Measurements from ENCODE around the gene MRPS10. TPM values are rescaled to one million over a fixed set of nuclear protein-coding genes. Genes with fewer than 3 reads are reported as not detected.

MRPS10 gene
- total RNA-seq, 1 donor from 2014 or later, result 5.4 TPM

DNA sequence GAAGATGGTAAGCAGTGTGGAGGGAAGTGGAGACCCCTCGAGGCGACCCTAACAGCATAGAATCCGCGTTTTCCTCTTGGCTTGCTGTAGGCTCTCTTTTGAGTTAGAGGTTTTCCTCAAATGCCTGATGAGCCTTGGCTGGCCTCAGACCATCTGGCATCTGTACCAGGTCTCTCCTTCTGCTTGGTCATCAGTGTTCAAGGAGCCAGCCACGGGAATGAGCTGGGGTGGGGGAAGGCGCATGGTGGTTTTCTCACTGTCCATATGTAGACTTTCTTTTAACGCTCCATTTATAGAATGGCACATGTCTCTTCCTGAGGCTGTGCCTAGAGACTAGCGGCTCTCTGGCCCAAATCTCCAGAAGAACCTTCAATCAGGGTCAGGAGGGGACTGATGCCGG is 52.6 kb downstream of the MRPS10 start:
- intact Hi-C loops (cut with DNase I), result no loop called here
- no peaks in the 10 kb centered on the region for H3K4me1 ChIP-seq
- TF ChIP-seq, protein P1, sequence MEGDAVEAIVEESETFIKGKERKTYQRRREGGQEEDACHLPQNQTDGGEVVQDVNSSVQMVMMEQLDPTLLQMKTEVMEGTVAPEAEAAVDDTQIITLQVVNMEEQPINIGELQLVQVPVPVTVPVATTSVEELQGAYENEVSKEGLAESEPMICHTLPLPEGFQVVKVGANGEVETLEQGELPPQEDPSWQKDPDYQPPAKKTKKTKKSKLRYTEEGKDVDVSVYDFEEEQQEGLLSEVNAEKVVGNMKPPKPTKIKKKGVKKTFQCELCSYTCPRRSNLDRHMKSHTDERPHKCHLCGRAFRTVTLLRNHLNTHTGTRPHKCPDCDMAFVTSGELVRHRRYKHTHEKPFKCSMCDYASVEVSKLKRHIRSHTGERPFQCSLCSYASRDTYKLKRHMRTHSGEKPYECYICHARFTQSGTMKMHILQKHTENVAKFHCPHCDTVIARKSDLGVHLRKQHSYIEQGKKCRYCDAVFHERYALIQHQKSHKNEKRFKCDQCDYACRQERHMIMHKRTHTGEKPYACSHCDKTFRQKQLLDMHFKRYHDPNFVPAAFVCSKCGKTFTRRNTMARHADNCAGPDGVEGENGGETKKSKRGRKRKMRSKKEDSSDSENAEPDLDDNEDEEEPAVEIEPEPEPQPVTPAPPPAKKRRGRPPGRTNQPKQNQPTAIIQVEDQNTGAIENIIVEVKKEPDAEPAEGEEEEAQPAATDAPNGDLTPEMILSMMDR (IDR thresholded peaks at IDR 0.05), result no peak

DNA sequence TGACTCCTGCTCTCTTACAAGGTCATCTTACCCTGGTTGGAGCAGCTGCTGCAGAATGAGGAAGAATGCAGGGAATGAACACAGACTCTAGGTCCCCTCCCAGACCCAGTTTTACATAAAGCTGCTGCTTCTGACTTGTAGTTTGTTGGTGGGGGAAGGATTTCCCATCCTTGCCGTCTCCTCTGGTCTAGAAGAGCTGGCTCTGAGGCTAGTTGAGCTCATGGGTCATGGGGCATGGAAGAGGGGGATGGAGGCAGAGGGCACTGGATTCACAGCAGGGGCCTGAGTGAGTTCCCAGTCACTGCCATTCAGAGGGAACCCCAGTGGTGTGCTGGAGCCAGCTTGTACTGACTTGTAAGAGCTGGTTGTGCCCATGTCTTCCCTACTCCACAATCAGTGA is 53.7 kb downstream of the MRPS10 start:
- Histone ChIP-seq H3K4me1 (no peaks in the 10 kb centered on the region), H3K4me3 (no peak overlapping the region), H3K36me3 (no peaks in the 10 kb centered on the region), H3K9me3 (no peaks in the 10 kb centered on the region), H3K27me3 (no peaks in the 10 kb centered on the region), H3K27ac (no peak overlapping the region)
- TF ChIP-seq, protein P1 (IDR thresholded peaks at IDR 0.05), result no peak
- DNase-seq (ENCODE audit: low spot score in 2 of 2), result no peak
- intact Hi-C loops (cut with DNase I), result no loop called here

More for the DNA sequence above, 52.6 kb downstream of the MRPS10 start:
- no peak overlapping the region for H3K4me3 ChIP-seq
- DNase-seq (ENCODE audit: low spot score in 2 of 2), result no peak
- H3K27ac ChIP-seq, result no peak overlapping the region
- no peaks in the 10 kb centered on the region for H3K27me3 ChIP-seq
- H3K9me3 ChIP-seq, result no peaks in the 10 kb centered on the region
- H3K36me3 ChIP-seq, result no peaks in the 10 kb centered on the region

DNA sequence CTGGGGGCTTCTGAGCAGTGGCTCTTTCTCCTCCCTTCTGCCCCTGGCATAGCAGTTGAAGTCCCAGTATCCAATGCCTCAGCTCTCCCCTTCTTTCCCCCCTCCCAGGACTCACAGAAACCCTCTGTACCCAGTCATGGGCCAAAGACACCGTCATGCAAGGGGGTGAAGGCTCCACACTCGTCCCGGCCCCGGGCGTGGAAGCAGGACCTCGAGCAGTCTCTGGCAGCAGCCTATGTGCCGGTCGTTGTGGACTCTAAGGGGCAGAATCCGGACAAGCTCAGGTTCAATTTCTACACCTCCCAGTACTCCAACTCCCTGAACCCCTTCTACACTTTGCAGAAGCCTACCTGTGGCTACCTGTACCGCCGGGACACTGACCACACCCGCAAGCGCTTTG is 54.8 kb downstream of the MRPS10 start:
- intact Hi-C loops (cut with DNase I), result no loop called here
- Histone ChIP-seq H3K27me3 (no peaks in the 10 kb centered on the region), H3K4me1 (no peaks in the 10 kb centered on the region), H3K9me3 (no peaks in the 10 kb centered on the region), H3K36me3 (no peaks in the 10 kb centered on the region), H3K4me3 (no peak overlapping the region), H3K27ac (no peak overlapping the region)
- TF ChIP-seq, protein P1 (IDR thresholded peaks at IDR 0.05), result no peak
- DNase-seq (ENCODE audit: low spot score in 2 of 2), result no peak

DNA sequence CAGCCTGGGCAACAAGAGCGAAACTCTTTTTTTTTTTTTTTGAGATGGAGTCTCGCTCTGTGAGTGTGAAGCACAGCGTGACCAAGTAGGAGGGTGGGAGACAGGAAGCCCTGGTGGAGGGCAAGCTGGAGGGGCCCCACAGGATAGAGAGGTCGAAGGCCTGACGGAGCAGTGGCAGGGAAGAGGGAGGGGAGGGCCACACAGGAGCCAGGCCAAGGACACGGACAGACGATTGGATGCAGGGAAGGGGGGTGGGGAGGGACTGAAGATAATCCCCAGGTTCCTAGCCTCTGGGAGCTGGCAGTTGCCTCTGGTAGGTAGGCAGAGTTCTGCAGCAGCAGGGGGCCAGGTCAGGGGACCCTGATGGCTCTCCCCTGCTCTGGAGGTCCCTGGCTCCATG is 55.3 kb downstream of the MRPS10 start:
- Histone ChIP-seq H3K36me3 (no peaks in the 10 kb centered on the region), H3K27ac (no peak overlapping the region), H3K9me3 (no peaks in the 10 kb centered on the region), H3K4me3 (no peak overlapping the region), H3K4me1 (no peaks in the 10 kb centered on the region), H3K27me3 (no peaks in the 10 kb centered on the region)
- intact Hi-C loops (cut with DNase I), result no loop called here
- TF ChIP-seq, protein P1 (IDR thresholded peaks at IDR 0.05), result no peak
- DNase-seq (ENCODE audit: low spot score in 2 of 2), result no peak

DNA sequence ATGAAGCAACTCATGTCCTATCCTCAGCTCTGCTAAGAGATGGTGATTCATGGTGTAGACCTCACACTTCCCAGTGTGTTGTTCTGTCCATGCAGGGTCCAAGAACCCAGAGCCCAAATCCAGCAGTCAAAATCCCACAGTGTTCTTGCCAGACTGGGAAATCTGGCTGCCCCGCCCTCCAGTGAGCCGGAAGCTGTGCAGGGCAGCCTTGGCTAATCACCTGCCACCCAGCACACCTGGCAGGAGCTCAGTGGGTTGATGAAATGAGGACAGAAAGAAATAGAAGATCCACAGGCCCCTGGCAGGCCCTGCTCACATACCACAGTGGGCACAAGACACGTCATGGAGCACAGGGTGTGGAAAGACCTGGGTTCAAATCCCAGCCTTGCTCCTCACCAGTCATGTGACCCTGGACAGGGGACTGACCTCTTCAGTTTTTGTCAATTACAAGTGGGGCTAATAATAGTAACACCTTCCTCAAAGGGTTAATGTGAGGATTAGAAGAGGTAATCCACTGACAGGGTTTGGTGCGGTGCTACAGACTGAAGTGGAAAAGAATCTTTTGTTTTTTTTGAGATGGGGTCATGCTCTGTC is 58.1 kb downstream of the MRPS10 start:
- Histone ChIP-seq H3K4me3 (no peak overlapping the region), H3K27me3 (no peaks in the 10 kb centered on the region), H3K9me3 (no peaks in the 10 kb centered on the region), H3K27ac (no peak overlapping the region), H3K36me3 (no peaks in the 10 kb centered on the region), H3K4me1 (no peaks in the 10 kb centered on the region)
- intact Hi-C loops (cut with DNase I), result no loop called here
- DNase-seq (ENCODE audit: low spot score in 2 of 2), result no peak
- TF ChIP-seq, protein P1 (IDR thresholded peaks at IDR 0.05), result no peak

DNA sequence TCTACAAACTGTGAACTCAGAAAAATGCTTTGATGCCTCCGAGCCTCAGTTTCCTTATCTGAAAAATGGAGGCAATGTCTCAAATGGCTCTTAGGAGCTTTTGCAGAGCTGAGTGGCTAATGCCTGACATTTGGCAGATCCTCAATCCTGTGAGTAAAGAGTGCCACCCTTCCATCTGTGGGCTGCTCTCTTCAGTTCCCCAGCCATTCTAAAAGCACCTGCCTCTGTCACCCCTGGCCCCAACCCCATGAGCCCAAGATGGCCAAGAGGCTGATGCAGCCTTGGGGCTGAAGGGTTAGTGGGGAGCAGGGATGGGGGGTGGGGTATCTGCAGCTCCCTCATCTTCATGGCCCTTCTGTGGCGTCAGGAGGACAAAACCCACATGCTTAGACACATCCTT is 59.0 kb downstream of the MRPS10 start:
- H3K36me3 ChIP-seq, result no peaks in the 10 kb centered on the region
- TF ChIP-seq, protein P1 (IDR thresholded peaks at IDR 0.05), result no peak
- H3K4me3 ChIP-seq, result no peak overlapping the region
- no peaks in the 10 kb centered on the region for H3K27me3 ChIP-seq
- no peak overlapping the region for H3K27ac ChIP-seq
- no peaks in the 10 kb centered on the region for H3K9me3 ChIP-seq
- intact Hi-C loops (cut with DNase I), result no loop called here
- H3K4me1 ChIP-seq, result no peaks in the 10 kb centered on the region
- no peak for DNase-seq (ENCODE audit: low spot score in 2 of 2)
